Stimulated activated CD8-positive, alpha-beta memory T cell treated with anti-CD3 and anti-CD28 coated beads, Interleukin-15, amount 100 ng/mL, for 1 hour (primary cell): Measurements from ENCODE around the gene SCAMP4.
"Not testable (repeated sequence)": the region's sequence is repeated elsewhere in the genome, so short reads cannot be mapped to it uniquely, and the experiment has no call there.

Experiments
- DNase-seq: peaks from one replicate; pipeline ENCODE4 v3.0.0-alpha.2; 2020; ENCODE audit warnings: low read depth

SCAMP4 gene

DNA sequence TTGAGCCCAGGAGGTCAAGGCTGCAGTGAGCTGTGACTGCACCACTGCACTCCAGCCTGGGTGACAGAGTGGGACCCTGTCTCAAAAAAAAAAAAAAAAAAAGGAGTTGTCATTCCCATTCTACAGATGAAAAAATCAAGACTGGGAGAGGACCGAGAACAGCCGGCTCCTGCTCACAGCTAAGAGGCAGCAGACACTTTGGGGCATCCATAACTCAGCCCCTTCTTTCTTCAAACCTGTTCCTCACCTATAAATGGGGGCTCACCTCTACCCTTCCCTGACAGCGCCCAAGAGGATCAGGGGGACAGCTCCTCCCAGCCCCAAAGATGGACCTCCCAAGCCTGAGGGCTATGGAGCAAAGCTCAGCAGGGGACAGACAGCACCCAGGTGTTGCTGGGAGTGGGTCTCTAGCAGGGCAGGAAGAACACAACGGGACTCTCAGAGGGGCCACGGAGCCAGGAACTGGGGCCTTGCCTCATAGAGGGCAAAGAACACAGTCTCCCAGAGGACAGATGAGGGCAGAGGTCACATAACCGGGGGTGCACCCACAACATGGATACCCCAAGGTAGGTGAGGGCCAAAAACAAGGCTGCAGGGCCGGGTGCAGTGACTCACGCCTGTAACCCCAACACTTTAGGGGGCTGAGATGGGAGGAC is 38.4 kb upstream of the SCAMP4 start:
- DNase-seq = no peak

GRCh38 chr19:1867349-1867724 is 37.9 kb upstream of the SCAMP4 start:
- no peak for DNase-seq

- no peak for DNase-seq
These were observed 36.2 kb upstream of the SCAMP4 start for GRCh38 chr19:1868971-1869370.

DNA sequence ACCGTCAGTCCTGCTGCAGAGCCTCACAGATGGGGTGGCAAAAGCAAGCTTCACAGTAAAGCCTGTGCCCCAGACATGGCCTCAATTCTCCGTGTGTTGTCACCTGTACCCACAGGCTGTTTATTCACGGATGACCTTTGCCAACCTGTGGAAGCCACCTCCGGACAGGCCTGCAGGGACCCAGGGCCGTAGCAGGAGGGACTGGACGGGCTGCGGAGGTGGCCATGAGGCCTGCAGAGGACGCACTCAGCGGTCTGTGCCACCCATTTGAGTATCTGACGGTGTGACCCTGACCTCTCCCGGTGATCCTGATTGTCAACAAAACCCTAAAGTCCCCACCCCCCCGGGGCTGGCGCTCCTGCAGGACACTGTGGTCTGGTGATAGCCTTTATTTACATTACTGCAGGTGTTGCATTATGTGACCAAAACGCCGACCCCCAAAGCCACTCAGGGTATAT is 34.0 kb upstream of the SCAMP4 start:
- DNase-seq = no peak

GRCh38 chr19:1871630-1872029 is 33.6 kb upstream of the SCAMP4 start:
- DNase-seq = no peak

DNA sequence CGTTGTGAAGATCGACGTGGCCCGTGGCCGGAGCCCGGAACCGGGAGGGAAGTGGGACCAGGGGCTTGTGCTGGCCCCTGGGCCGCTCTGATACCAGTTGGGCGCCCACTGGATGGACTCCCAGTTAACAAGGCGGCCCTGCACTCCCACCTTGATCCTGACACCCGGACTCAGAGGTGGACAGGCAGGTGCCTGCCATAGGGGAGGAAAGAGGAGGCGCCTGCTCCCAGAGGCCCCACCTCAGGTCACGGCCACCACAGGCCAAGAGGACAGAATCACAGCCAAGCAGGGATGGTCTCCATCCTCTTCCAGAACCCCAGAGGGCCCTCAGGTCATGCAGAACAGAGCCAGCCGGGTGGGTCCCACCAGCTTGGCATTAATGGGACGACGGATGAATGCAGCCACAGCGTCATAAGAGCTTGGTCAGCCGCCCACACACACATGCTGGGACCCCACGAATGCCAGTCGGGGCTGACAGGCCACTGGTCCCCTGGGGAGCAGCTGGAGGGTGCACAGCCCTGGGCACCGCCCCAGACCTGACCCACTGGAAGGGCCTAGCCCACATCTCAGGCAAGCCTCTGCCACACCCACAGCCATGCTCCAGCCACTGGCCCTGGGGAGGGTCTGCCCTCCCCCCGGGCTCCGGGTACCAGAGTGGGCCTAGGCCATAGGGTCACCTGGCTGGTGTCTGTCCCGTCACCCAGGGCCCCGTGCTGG is 32.2 kb upstream of the SCAMP4 start:
- DNase-seq = no peak

DNA sequence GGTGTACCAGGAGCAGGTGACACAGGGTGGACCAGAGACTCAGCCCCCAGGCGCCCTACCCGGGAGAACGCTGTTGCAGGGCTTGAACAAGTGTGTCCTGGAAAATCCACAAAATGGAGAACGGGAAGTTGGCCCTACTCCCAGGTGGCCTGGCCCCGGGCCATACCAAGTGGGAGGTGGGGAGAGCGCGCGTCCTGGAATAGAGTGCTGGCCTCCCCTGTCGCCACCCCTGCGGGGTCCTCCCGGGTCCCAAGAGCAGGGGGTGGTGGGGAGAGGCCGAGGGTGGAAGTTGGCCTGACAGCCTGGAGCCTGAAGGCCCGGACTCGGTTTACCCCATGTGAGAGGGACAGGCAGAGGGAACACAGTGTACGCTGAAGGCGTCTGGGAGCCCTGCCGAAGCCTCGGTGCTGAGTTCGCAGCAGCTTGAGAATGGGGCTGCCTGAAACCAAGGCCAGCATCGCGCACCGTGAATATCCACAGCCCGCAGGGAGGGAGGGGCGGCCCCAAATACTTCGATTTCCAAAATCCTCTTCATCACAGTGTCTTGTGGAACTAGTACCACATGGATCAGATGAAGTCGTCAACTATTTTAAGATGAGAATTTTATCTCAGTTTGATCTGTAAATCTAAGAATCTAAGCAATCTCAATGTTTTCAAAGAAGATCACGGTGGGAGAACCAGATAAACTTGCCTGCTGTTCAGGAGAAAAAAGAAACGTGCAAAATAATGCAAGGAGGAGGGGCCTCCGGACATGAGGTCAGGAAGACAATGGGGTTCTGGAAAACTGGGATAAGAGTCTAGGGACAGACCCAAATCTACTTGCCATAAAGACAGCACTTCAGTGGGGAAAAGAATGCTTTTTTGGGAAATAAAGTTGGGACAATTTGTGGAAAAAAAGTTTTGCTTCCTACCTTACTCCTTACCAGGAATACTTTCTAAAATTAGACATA is 31.4 kb upstream of the SCAMP4 start:
- no peak for DNase-seq

DNA sequence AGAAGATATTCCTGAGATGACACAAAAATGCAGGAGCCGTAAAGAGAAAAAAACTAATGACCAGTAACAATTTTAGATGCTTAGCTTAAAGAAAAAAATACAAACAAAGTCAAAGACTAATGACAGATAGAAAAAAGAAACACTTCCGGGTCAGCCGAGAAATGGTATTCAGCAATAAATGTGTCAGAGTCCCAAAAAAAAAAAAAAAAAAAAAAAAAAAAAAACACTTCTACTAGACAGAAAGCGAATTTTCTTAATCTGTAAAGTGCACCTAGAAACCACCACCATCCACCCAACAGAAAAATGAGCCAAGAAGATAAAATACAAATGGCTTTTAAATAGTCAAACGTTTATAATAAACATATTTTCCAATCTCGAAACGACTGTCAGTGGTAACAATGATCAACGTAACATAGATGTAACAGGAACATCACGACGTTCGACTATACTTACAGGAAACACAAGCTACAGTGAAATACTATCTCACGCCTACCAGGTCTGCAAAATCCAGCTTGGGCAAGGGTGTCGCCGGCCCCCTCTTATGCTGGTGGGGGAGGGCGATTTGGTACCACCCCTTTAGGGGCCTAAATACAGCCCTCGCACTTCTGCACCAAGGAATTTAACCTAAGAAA is 30.5 kb upstream of the SCAMP4 start:
- DNase-seq = no peak

DNA sequence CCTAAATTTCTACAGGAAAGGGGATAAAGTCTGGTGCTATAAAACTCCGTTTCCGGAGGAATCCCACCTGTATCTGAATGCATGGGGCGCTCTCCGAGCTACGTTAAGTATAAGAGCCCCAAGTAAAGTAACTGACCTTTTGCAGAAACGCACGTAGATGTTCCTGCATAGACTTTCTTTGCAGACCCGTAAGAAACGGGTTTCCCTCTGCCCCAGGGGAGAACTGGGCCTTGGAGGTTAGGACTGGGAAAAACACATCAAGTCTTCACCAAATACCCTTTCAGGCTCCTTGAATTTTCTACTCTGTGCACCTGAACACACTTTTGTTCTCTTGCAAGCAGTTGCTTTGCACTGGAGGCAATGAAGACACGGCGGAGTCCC is 29.9 kb upstream of the SCAMP4 start:
- not testable (repeated sequence) for DNase-seq

GRCh38 chr19:1875646-1876495 is 29.3 kb upstream of the SCAMP4 start:
- DNase-seq = peak; percentile 61

- not testable (repeated sequence) for DNase-seq
These were observed 28.5 kb upstream of the SCAMP4 start for GRCh38 chr19:1876496-1877279.

DNA sequence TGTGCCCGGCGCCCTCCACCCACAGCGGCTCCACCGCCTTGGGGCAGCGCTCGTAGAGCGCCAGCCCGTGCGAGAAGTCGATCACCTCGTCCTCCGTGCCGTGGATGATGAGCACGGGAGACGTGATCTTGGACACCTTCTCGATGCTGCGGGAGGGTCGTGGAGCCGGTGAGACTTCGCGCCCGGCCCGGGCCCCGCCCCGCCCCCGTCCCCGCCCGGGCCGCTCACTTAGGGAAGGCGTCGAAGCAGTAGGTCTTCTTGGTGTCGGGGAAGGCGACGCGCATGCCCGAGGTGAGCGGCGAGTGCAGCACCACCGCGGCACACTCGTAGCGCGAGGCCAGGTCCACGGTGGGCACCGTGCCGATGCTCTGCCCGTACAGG is 27.9 kb upstream of the SCAMP4 start:
- DNase-seq = not testable (repeated sequence)

DNA sequence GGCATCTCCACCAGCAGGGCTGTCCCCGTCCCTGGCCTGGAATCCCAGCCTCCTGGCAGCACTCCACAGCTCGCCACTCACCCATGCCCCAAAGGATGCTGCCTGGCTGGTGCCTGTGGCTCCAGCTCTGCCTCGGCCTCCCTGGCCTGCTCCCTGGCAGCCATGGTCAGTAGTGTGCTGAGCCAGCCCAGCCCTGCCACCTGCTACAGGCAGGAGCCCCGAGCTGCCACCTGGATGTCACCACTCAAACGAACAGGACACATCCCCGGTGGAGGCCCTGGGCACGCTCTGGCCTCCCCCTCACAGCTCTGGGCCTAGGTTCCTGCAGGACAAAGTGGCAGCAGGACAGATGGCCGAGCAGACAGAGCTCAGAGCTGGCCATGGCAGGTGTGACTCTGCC is 26.6 kb upstream of the SCAMP4 start:
- not testable (repeated sequence) for DNase-seq

GRCh38 chr19:1879982-1880381 is 25.2 kb upstream of the SCAMP4 start:
- DNase-seq = not testable (repeated sequence)

GRCh38 chr19:1880611-1881392 is 24.4 kb upstream of the SCAMP4 start:
- no peak for DNase-seq

DNA sequence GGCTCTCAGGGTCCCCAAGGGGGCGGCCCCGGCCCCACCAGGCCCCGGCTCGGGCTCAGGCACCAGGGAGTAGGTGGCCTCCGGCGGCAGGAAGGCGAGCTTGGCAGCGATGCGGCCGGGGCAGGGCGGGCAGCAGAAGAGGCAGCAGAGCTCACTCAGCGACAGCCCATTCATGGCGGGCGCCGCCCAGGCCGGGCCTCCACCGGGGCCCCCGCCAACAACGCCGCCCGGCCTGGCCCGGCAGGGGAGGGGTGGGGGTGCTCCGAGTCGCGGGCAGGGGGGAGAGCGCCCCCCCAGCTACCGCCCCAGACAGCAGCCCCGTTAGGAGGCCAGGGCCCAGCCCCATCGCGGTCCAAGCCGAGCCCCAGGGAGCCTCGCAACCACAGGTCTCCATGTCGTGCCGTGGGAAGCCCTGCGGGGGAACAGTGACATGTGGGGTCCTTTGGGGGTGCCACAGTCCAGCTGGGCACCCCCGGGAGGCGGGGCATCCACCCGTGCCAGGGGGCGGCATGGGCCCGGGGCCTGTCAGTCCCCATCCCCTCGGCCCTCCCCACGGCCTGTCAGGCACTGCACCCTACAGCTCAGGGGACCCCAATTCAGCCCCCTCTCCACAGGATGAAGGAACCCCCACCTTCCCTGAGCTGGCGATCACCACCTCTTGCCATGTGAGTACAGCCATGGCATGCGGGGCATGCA is 23.7 kb upstream of the SCAMP4 start:
- DNase-seq = not testable (repeated sequence)

GRCh38 chr19:1882089-1882785 is 23.0 kb upstream of the SCAMP4 start:
- peak; percentile 46 for DNase-seq
